Tibial artery (tissue), 4 donors: ENCODE data around the gene SH3BP2.

Source experiments
- DNase-seq, 2 donors: peaks; one replicate each; pipeline ENCODE4 v3.0.0-alpha.2; 2019
- H3K27ac ChIP-seq, 2 donors: fragments of 200-600 bp; sonication (generic) in 1 of 2; 1 replicate in 1 of 2; 2 replicates in 1 of 2; pipeline ENCODE4 v1.5.1; 2018 to 2019; ENCODE audit warnings: mild to moderate bottlenecking in 1 of 2
- H3K27me3 ChIP-seq, 2 donors: fragments of 200-600 bp; sonication (generic) in 1 of 2; one replicate each; pipeline versions ENCODE4 v1.5.1 to v1.6.0; 2016 to 2019
- H3K36me3 ChIP-seq, 3 donors: fragments of 200-600 bp; sonication (generic) in 2 of 3; one replicate each; pipeline ENCODE4 v1.5.1; 2016 to 2019; ENCODE audit warnings: mild to moderate bottlenecking in 2 of 3
- H3K4me1 ChIP-seq, 4 donors: fragments of 200-600 bp; sonication (generic) in 2 of 4; 1 replicate in 3 of 4; 2 replicates in 1 of 4; pipeline ENCODE4 v1.5.1; 2016 to 2019
- H3K4me3 ChIP-seq, 2 donors: fragments of 200-600 bp; sonication (generic) in 1 of 2; 1 replicate in 1 of 2; 2 replicates in 1 of 2; pipeline ENCODE4 v1.5.1; 2018 to 2019; ENCODE audit warnings: mild to moderate bottlenecking in 2 of 2
- H3K9me3 ChIP-seq, 3 donors: fragments of 200-600 bp; sonication (generic) in 1 of 3; one replicate each; pipeline ENCODE4 v1.5.1; 2016 to 2019
- CTCF ChIP-seq, 2 experiments: fragments of 200-600 bp in 1 of 2; fragments of 450-650 bp in 1 of 2; IDR thresholded peaks; one replicate each; pipeline ENCODE4 v1.5.1; 2017 to 2019; ENCODE audit warnings: antibody characterized with exemption in 2 of 2, mild to moderate bottlenecking in 1 of 2, moderate library complexity in 1 of 2
- intact Hi-C: fragments of 100-400 bp; cut with DNase I; formaldehyde crosslinking; loops from one replicate; pipeline ENCODE4 v1.15.0; 2023; ENCODE audit warnings: low total_unique reads

SH3BP2 gene

GRCh38 chr4:2745981-2746806, 46.7 kb upstream of the SH3BP2 start:
- Histone ChIP-seq H3K9me3 (no peaks in the 10 kb centered on the region), H3K4me3 (no peak overlapping the region), H3K4me1 (peaks cover 6 to 31% (median 12%) of the 10 kb centered on the region in 4 donors), H3K27ac (peak overlapping the region; percentile 49 to 63), H3K27me3 (no peaks in the 10 kb centered on the region), H3K36me3 (peaks cover 30 to 69% (median 51%) of the 10 kb centered on the region in 3 donors)
- intact Hi-C loops: no loop called here
- no peak for TF ChIP-seq CTCF (IDR thresholded peaks at IDR 0.05)
- DNase-seq: peak; percentile 56 to 83

GRCh38 chr4:2746891-2747695, 45.8 kb upstream of the SH3BP2 start:
- intact Hi-C loops: no loop called here
- Histone ChIP-seq H3K9me3 (no peaks in the 10 kb centered on the region), H3K4me1 (peaks cover 6 to 28% (median 12%) of the 10 kb centered on the region in 4 donors), H3K4me3 (no peak overlapping the region), H3K27ac (peak overlapping the region; percentile 49 to 63), H3K27me3 (no peaks in the 10 kb centered on the region), H3K36me3 (peaks cover 30 to 60% (median 51%) of the 10 kb centered on the region in 3 donors)
- no peak for TF ChIP-seq CTCF (IDR thresholded peaks at IDR 0.05)
- DNase-seq: no peak

GRCh38 chr4:2750719-2751605, 41.9 kb upstream of the SH3BP2 start:
- intact Hi-C loops: no loop called here
- no peak for DNase-seq
- no peaks in the 10 kb centered on the region for H3K27me3 ChIP-seq
- peaks cover 6 to 37% (median 25%) of the 10 kb centered on the region in 4 donors for H3K4me1 ChIP-seq
- H3K27ac ChIP-seq: no peak overlapping the region
- no peak for TF ChIP-seq CTCF (IDR thresholded peaks at IDR 0.05)
- no peaks in the 10 kb centered on the region for H3K9me3 ChIP-seq
- peaks cover 14 to 21% (median 19%) of the 10 kb centered on the region in 3 donors for H3K36me3 ChIP-seq
- no peak overlapping the region for H3K4me3 ChIP-seq

- DNase-seq: no peak
- intact Hi-C loops: no loop called here
- no peak for TF ChIP-seq CTCF (IDR thresholded peaks at IDR 0.05)
Observed at GRCh38 chr4:2753436-2753835, 39.4 kb upstream of the SH3BP2 start.

More at GRCh38 chr4:2753436-2753835, 39.4 kb upstream of the SH3BP2 start:
- Histone ChIP-seq H3K36me3 (no peaks in the 10 kb centered on the region), H3K4me3 (no peak overlapping the region), H3K27me3 (no peaks in the 10 kb centered on the region), H3K9me3 (no peaks in the 10 kb centered on the region), H3K27ac (no peak overlapping the region), H3K4me1 (peaks cover 0 to 28% (median 14%) of the 10 kb centered on the region in 4 donors)
